Endothelial cell of umbilical vein (primary cell): ENCODE measurements around the gene FOXP1. TPM values are rescaled to one million over a fixed set of nuclear protein-coding genes. Genes with fewer than 3 reads are reported as not detected.

ENCODE experiments used
- BruUV-seq: library from RNA; stranded (reverse); fragments of 400-500 nt; replicated peaks from 2 replicates; lab custom pipeline; 2021; lab: Mats Ljungman, UMichigan
- CTCF ChIA-PET: fragments of 300-600, 350-600 bp; sonication (Branson Sonifier 250); formaldehyde crosslinking; loops from one replicate; lab custom pipeline; 2021; ENCODE audit warnings: antibody characterized with exemption, inconsistent platforms; lab: Charles Lee
- POLR2A ChIA-PET: fragments of 300-600, 350-600 bp; sonication (Branson Sonifier 250); formaldehyde crosslinking; loops from one replicate; lab custom pipeline; 2021; ENCODE audit warnings: antibody characterized with exemption, inconsistent platforms; lab: Charles Lee
- DNase-seq: peaks from one replicate; pipeline ENCODE4 v3.0.0-alpha.2; 2011; ENCODE audit warnings: low read depth, low spot score
- FAIRE-seq: peaks from 2 replicates; lab custom pipeline; 2011; peaks lifted over from hg19 to GRCh38; lab: Jason Lieb, UNC
- H2AFZ ChIP-seq: 2 replicates; pipeline ENCODE4 v1.6.0; 2012; ENCODE audit warnings: low read depth, low read length, control low read depth, inconsistent platforms
- H3K27ac ChIP-seq: 2 replicates; pipeline ENCODE4 v1.5.1; 2011; ENCODE audit warnings: low read depth, mild to moderate bottlenecking, control low read depth, low read length, moderate library complexity; ENCODE audit not compliant: insufficient read depth
- H3K27me3 ChIP-seq, 2 experiments: 2 replicates each; pipeline versions ENCODE4 v1.6.0 to v1.6.1; 2011; ENCODE audit warnings: low read length in 2 of 2, mixed read lengths in 1 of 2; ENCODE audit not compliant: control insufficient read depth in 2 of 2, insufficient read depth in 2 of 2
- H3K36me3 ChIP-seq, 2 experiments: 2 replicates in 1 of 2; 3 replicates in 1 of 2; pipeline ENCODE4 v1.5.1; 2011; ENCODE audit warnings: low read length in 2 of 2, mild to moderate bottlenecking in 1 of 2, moderate library complexity in 1 of 2; ENCODE audit not compliant: control insufficient read depth in 2 of 2, insufficient read depth in 2 of 2; ENCODE audit errors: extremely low read depth in 1 of 2
- H3K4me1 ChIP-seq: 3 replicates; pipeline ENCODE4 v1.5.1; 2011; ENCODE audit warnings: mild to moderate bottlenecking, low read length; ENCODE audit not compliant: control insufficient read depth, insufficient read depth; ENCODE audit errors: extremely low read depth
- H3K4me2 ChIP-seq: 2 replicates; pipeline ENCODE4 v1.6.1; 2011; ENCODE audit warnings: low read length, control low read depth, mixed read lengths; ENCODE audit not compliant: insufficient read depth
- H3K4me3 ChIP-seq, 3 experiments: fragments of 200-600 bp in 1 of 3; sonication (generic), shearing (Covaris generic) in 1 of 3; replicated peaks in 1 of 3; 2 replicates each; pipeline ENCODE4 v1.5.1; 2011 to 2016; ENCODE audit warnings: control low read depth in 3 of 3, low read length in 3 of 3, mild to moderate bottlenecking in 2 of 3, inconsistent platforms in 1 of 3, low read depth in 1 of 3, moderate library complexity in 1 of 3; ENCODE audit not compliant: insufficient read depth in 1 of 3
- H3K79me2 ChIP-seq: 2 replicates; pipeline ENCODE4 v1.6.0; 2012; ENCODE audit warnings: low read length, inconsistent platforms; ENCODE audit not compliant: control insufficient read depth, insufficient read depth
- H3K9ac ChIP-seq: replicated peaks from 2 replicates; pipeline ENCODE3; 2011; ENCODE audit warnings: low read length, control low read depth; ENCODE audit not compliant: insufficient read depth; ENCODE audit errors: extremely low read depth
- H3K9me1 ChIP-seq: replicated peaks from 3 replicates; pipeline ENCODE4 v1.6.0; 2011; ENCODE audit warnings: mild to moderate bottlenecking, low read length; ENCODE audit not compliant: control insufficient read depth, insufficient read depth; ENCODE audit errors: extremely low read depth
- H3K9me3 ChIP-seq: replicated peaks from 2 replicates; pipeline ENCODE4 v1.5.1; 2012; ENCODE audit warnings: low read length, inconsistent platforms; ENCODE audit not compliant: control insufficient read depth, insufficient read depth
- H4K20me1 ChIP-seq: replicated peaks from 2 replicates; pipeline ENCODE3; 2011; ENCODE audit warnings: mild to moderate bottlenecking, low read length; ENCODE audit not compliant: control insufficient read depth, insufficient read depth; ENCODE audit errors: extremely low read depth
- CTCF ChIP-seq, 2 donors: IDR thresholded peaks; 1 replicate in 1 of 2; 2 replicates in 1 of 2; pipeline ENCODE4 v1.5.1; 2011; ENCODE audit warnings: low read length in 2 of 2, mild to moderate bottlenecking in 2 of 2, moderate library complexity in 2 of 2, control low read depth in 1 of 2, inconsistent platforms in 1 of 2, low read depth in 1 of 2; ENCODE audit not compliant: insufficient read depth in 1 of 2; ENCODE audit errors: extremely low read depth in 1 of 2
- EZH2 ChIP-seq: IDR thresholded peaks from 2 replicates; pipeline ENCODE4 v1.6.1; 2012; ENCODE audit warnings: borderline replicate concordance, low read depth, mild to moderate bottlenecking, moderate library complexity, low read length, inconsistent platforms; ENCODE audit not compliant: severe bottlenecking
- FOS ChIP-seq: IDR thresholded peaks from 2 replicates; pipeline ENCODE4 v1.6.1; 2011; ENCODE audit warnings: mild to moderate bottlenecking, low read length, moderate library complexity, borderline replicate concordance; ENCODE audit not compliant: insufficient read depth
- GATA2 ChIP-seq: IDR thresholded peaks from 2 replicates; pipeline ENCODE4 v1.7.0; 2011; ENCODE audit warnings: low read depth, mild to moderate bottlenecking, moderate library complexity, mixed read lengths, low read length; ENCODE audit not compliant: insufficient read length, insufficient read depth
- JUN ChIP-seq: IDR thresholded peaks from 2 replicates; pipeline ENCODE4 v1.6.1; 2011; ENCODE audit warnings: borderline replicate concordance, low read depth; ENCODE audit not compliant: insufficient read length, insufficient read depth
- MAX ChIP-seq: IDR thresholded peaks from 2 replicates; pipeline ENCODE4 v1.6.1; 2011; ENCODE audit not compliant: insufficient read depth, insufficient read length
- MYC ChIP-seq: IDR thresholded peaks from one replicate; pipeline ENCODE4 v1.6.1; 2011; ENCODE audit warnings: mild to moderate bottlenecking, low read depth, low read length
- POLR2A ChIP-seq: IDR thresholded peaks from 2 replicates; pipeline ENCODE4 v1.6.1; 2012; ENCODE audit warnings: low read depth, mild to moderate bottlenecking, control low read depth, low read length
- POLR2AphosphoS5 ChIP-seq: IDR thresholded peaks from 2 replicates; pipeline ENCODE4 v1.6.1; 2012; ENCODE audit warnings: low read depth, mild to moderate bottlenecking, control low read depth, low read length, moderate library complexity; ENCODE audit not compliant: insufficient read depth
- dilution Hi-C: fragments of 300-500 bp; cut with MboI; formaldehyde crosslinking; loops from one replicate; pipeline ENCODE4 v1.15.0; 2019; ENCODE audit warnings: low sequenced_read_pairs; ENCODE audit not compliant: extremely low pct_ligation_motif_present
- intact Hi-C: fragments of 100-400 bp; cut with micrococcal nuclease; formaldehyde crosslinking; loops from one replicate; pipeline ENCODE4 v1.10.0; 2022
- polyA plus RNA-seq, 4 experiments: library from polyadenylated mRNA; depleted of rRNA in 3 of 4; stranded (reverse) in 3 of 4; unstranded in 1 of 4; fragments of >200 nt; gene quantifications; 2 replicates each; pipeline versions ENCODE4 v1.2.1 to v1.2.3, GENCODE V29; 2011 to 2012; ENCODE audit warnings: missing spikeins in 1 of 4
- total RNA-seq: library from RNA; stranded (reverse); gene quantifications from 2 replicates; pipeline ENCODE4 v1.2.3, GENCODE V29; 2021

Gene FOXP1
- total and polyA plus RNA-seq, 2 donors (not counting 3 experiments of a cell fraction or from before 2014, with no cell fraction given): 41.0 to 107 TPM

- no peak overlapping the region for H3K4me2 ChIP-seq
- no peak overlapping the region for H2AFZ ChIP-seq
- CTCF ChIA-PET: interaction anchor here (1.2 kb wide), 1 partner anchor 13 kb away, joined by 4 read pairs; no protein-coding TSS in a partner anchor
- dilution Hi-C loops: no loop called here
- intact Hi-C loops: no loop called here
- H3K4me3 ChIP-seq: no peak overlapping the region
- TF ChIP-seq FOS (no peak), MAX (no peak), JUN (no peak), EZH2 (no peak), GATA2 (no peak), POLR2AphosphoS5 (no peak), POLR2A (no peak), MYC (no peak), CTCF (IDR thresholded peaks at IDR 0.05; ENCODE audit: extremely low read depth in 1 of 2, insufficient read depth in 1 of 2, low read depth in 1 of 2, low read length in 2 of 2) (no peak)
- no peaks in the 10 kb centered on the region for H3K36me3 ChIP-seq
- H3K9ac ChIP-seq: no peak overlapping the region
- no peaks in the 10 kb centered on the region for H3K9me1 ChIP-seq
- BruUV-seq: no TSS peak
- POLR2A ChIA-PET: no interaction called here
- H4K20me1 ChIP-seq: no peaks in the 10 kb centered on the region
- H3K9me3 ChIP-seq: no peaks in the 10 kb centered on the region
- peaks cover 11% of the 10 kb centered on the region for H3K4me1 ChIP-seq
- FAIRE-seq: no peak
- H3K79me2 ChIP-seq: no peaks in the 10 kb centered on the region
- DNase-seq: no peak
- no peaks in the 10 kb centered on the region for H3K27me3 ChIP-seq
- H3K27ac ChIP-seq: no peak overlapping the region
Observed at GRCh38 chr3:71384388-71384787, 199.1 kb downstream of the FOXP1 start.
